Right atrium auricular region (tissue), 2 donors: ENCODE measurements around the gene IFNK. TPM values are rescaled to one million over a fixed set of nuclear protein-coding genes. Genes with fewer than 3 reads are reported as not detected.

Experiments used
- DNase-seq: peaks from one replicate; pipeline ENCODE4 v3.0.0-alpha.2; 2019; ENCODE audit warnings: low spot score
- H3K27ac ChIP-seq, 2 donors: fragments of 200-600 bp; sonication (generic); 1 replicate in 1 of 2; 2 replicates in 1 of 2; pipeline ENCODE4 v1.5.1; 2016 to 2019
- H3K27me3 ChIP-seq, 2 donors: fragments of 200-600 bp; sonication (generic); one replicate each; pipeline versions ENCODE4 v1.5.1 to v1.6.0; 2017 to 2019
- H3K36me3 ChIP-seq: fragments of 200-600 bp; sonication (generic); one replicate; pipeline ENCODE4 v1.5.1; 2016
- H3K4me1 ChIP-seq, 2 donors: fragments of 200-600 bp; sonication (generic); one replicate each; pipeline versions ENCODE4 v1.5.1 to v1.6.0; 2017 to 2019
- H3K4me3 ChIP-seq, 2 donors: fragments of 200-600 bp; sonication (generic); 1 replicate in 1 of 2; 2 replicates in 1 of 2; pipeline ENCODE4 v1.5.1; 2017 to 2019; ENCODE audit warnings: mild to moderate bottlenecking in 1 of 2, moderate library complexity in 1 of 2
- H3K9me3 ChIP-seq, 2 donors: fragments of 200-600 bp; sonication (generic); one replicate each; pipeline ENCODE4 v1.5.1; 2019
- total RNA-seq, 2 donors: library from RNA; depleted of rRNA; stranded (reverse); fragments of >200 nt; gene quantifications; one replicate each; pipeline ENCODE4 v1.1.0, GENCODE V29; 2016
- TF ChIP-seq, protein P1 (sequence below), 2 donors: fragments of 200-600 bp; sonication (generic); IDR thresholded peaks; one replicate each; pipeline ENCODE4 v1.5.1; 2019; ENCODE audit warnings: antibody characterized with exemption in 2 of 2

Gene IFNK
- total RNA-seq, 2 donors from 2014 or later = not detected

DNA sequence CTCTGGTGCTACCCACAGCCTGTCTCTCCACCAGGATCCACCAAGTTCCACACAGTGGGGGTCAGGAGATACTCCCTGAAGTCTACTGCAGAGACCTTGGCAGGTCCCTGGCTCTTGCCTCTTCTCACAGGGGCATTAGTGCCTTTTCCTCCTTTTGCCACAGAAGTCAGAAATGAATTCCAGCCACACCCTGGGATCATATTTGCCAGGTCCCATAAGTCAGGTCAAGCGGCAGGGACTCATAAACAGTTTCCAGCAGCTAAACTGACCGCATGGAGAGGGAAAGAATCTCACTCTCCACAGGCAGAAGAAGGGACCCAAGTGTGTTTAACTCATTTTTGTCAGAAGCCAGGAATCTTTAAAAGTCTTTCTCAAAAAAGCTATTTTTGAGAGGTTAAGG, 13.3 kb upstream of the IFNK start:
- no peaks in the 10 kb centered on the region for H3K36me3 ChIP-seq
- TF ChIP-seq, protein P1, sequence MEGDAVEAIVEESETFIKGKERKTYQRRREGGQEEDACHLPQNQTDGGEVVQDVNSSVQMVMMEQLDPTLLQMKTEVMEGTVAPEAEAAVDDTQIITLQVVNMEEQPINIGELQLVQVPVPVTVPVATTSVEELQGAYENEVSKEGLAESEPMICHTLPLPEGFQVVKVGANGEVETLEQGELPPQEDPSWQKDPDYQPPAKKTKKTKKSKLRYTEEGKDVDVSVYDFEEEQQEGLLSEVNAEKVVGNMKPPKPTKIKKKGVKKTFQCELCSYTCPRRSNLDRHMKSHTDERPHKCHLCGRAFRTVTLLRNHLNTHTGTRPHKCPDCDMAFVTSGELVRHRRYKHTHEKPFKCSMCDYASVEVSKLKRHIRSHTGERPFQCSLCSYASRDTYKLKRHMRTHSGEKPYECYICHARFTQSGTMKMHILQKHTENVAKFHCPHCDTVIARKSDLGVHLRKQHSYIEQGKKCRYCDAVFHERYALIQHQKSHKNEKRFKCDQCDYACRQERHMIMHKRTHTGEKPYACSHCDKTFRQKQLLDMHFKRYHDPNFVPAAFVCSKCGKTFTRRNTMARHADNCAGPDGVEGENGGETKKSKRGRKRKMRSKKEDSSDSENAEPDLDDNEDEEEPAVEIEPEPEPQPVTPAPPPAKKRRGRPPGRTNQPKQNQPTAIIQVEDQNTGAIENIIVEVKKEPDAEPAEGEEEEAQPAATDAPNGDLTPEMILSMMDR (IDR thresholded peaks at IDR 0.05) = no peak
- no peak overlapping the region for H3K4me3 ChIP-seq
- H3K27me3 ChIP-seq = no peaks in the 10 kb centered on the region
- H3K27ac ChIP-seq = no peak overlapping the region
- H3K9me3 ChIP-seq = no peaks in the 10 kb centered on the region
- DNase-seq = no peak
- H3K4me1 ChIP-seq = peaks cover 0 to 11% of the 10 kb centered on the region in 2 donors

DNA sequence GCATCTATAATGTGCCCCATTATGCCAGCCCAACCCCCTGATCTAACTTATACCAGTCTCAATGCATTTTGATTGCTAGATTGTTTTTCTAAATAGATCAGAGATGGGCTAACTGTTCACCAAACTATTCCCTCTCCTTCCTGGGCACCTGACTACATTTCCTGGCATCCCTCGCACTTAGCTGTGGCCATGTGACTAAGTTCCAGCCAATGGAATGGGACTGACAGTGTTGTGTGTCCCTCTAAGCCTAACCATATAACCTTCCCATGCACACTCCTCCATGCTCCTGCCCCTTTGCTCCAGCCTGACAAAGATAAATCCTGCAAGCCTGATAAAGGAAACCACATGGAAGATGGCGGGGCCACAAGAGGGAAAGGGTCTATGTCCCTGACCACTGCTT, 12.3 kb upstream of the IFNK start:
- DNase-seq = no peak
- TF ChIP-seq, protein P1 (IDR thresholded peaks at IDR 0.05) = no peak
- Histone ChIP-seq H3K4me1 (peaks cover 0 to 11% of the 10 kb centered on the region in 2 donors), H3K36me3 (no peaks in the 10 kb centered on the region), H3K27me3 (no peaks in the 10 kb centered on the region), H3K27ac (no peak overlapping the region), H3K9me3 (no peaks in the 10 kb centered on the region), H3K4me3 (no peak overlapping the region)

DNA sequence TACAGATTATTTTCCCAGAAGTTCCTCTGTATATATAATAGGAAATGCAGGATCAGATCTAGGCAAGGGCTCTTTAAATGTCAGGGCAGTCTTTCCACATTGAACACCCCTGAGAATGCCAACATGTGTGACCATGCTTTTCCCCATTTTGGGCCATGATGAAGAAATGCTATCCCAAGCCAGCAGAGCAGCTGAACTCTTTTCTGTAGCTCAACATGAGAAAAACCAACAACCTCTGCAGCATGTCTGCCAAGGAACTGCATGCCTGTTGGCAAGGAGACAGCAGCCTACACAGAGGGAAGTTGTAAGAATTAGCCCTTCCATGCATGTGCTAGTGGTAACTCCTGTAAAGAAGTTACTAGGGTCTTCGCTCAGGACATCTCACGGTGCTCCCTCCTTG, 9.5 kb upstream of the IFNK start:
- no peak for DNase-seq
- peaks cover 0 to 11% of the 10 kb centered on the region in 2 donors for H3K4me1 ChIP-seq

DNA sequence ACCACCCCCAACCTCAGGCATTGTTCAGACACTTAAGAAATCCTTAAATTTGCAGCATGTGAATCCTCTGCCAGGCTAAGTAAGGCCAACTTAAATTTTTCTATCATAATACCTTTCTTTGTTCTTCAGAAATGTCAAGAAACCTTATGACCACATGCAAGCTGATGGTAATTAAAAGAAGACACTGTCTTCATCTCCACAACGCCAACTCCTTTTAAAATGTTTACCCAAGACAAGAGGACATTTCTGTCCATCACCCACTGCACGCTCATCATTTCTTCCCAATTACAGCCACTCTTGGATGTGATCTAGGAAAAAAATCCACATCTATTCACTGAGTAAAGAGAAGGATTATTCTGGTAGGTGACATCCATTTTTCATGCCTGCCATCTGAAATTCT, 6.1 kb upstream of the IFNK start:
- Histone ChIP-seq H3K9me3 (no peaks in the 10 kb centered on the region), H3K36me3 (no peaks in the 10 kb centered on the region), H3K4me1 (peaks cover 0 to 11% of the 10 kb centered on the region in 2 donors), H3K27me3 (no peaks in the 10 kb centered on the region), H3K27ac (no peak overlapping the region), H3K4me3 (no peak overlapping the region)
- no peak for DNase-seq
- TF ChIP-seq, protein P1 (IDR thresholded peaks at IDR 0.05) = no peak

More for the DNA sequence above, 9.5 kb upstream of the IFNK start:
- Histone ChIP-seq H3K4me3 (no peak overlapping the region), H3K36me3 (no peaks in the 10 kb centered on the region), H3K27ac (no peak overlapping the region), H3K27me3 (no peaks in the 10 kb centered on the region), H3K9me3 (no peaks in the 10 kb centered on the region)
- TF ChIP-seq, protein P1 (IDR thresholded peaks at IDR 0.05) = no peak

DNA sequence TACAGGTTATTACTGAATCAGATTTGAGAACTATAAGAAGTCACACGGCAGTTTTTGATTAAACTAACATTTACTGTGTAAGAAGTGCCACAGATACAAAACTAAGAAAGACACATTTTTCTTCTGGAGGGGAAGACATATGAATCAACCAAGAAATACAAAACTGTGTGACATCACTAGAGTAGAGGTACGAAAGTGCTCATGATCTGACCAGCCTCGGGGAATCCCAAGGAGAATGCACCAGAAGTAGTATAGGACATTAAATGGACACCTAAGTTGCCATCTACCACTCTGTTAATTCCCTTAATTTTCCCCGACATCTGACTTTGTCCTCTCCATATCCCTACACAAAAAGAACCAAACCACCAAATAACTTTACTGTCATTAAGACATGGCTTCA, 5.3 kb upstream of the IFNK start:
- no peak for DNase-seq
- TF ChIP-seq, protein P1 (IDR thresholded peaks at IDR 0.05) = no peak
- H3K4me1 ChIP-seq = peaks cover 0 to 11% of the 10 kb centered on the region in 2 donors

More for the DNA sequence above, 5.3 kb upstream of the IFNK start:
- H3K27me3 ChIP-seq = no peaks in the 10 kb centered on the region
- no peaks in the 10 kb centered on the region for H3K36me3 ChIP-seq
- no peaks in the 10 kb centered on the region for H3K9me3 ChIP-seq
- H3K4me3 ChIP-seq = no peak overlapping the region
- no peak overlapping the region for H3K27ac ChIP-seq
